22Rv1 (cell line): ENCODE data around the gene DCST2.

Source experiments
- H3K27ac ChIP-seq: fragments of 450-650 bp; 2 replicates; pipeline ENCODE4 v1.5.1; 2017
- ZFX ChIP-seq: fragments of 450-650 bp; IDR thresholded peaks from 2 replicates; pipeline ENCODE4 v1.6.1; 2017; ENCODE audit warnings: antibody characterized with exemption, borderline replicate concordance
- TF ChIP-seq, protein P1 (sequence below): fragments of 450-650 bp; IDR thresholded peaks from 2 replicates; pipeline ENCODE4 v1.5.1; 2017; ENCODE audit warnings: mild to moderate bottlenecking

Gene DCST2

GRCh38 chr1:155038602-155039307, 5.2 kb upstream of the DCST2 start:
- H3K27ac ChIP-seq = peak overlapping the region; percentile 82
- no peak for TF ChIP-seq ZFX
- TF ChIP-seq, protein P1, sequence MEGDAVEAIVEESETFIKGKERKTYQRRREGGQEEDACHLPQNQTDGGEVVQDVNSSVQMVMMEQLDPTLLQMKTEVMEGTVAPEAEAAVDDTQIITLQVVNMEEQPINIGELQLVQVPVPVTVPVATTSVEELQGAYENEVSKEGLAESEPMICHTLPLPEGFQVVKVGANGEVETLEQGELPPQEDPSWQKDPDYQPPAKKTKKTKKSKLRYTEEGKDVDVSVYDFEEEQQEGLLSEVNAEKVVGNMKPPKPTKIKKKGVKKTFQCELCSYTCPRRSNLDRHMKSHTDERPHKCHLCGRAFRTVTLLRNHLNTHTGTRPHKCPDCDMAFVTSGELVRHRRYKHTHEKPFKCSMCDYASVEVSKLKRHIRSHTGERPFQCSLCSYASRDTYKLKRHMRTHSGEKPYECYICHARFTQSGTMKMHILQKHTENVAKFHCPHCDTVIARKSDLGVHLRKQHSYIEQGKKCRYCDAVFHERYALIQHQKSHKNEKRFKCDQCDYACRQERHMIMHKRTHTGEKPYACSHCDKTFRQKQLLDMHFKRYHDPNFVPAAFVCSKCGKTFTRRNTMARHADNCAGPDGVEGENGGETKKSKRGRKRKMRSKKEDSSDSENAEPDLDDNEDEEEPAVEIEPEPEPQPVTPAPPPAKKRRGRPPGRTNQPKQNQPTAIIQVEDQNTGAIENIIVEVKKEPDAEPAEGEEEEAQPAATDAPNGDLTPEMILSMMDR = no peak

DNA sequence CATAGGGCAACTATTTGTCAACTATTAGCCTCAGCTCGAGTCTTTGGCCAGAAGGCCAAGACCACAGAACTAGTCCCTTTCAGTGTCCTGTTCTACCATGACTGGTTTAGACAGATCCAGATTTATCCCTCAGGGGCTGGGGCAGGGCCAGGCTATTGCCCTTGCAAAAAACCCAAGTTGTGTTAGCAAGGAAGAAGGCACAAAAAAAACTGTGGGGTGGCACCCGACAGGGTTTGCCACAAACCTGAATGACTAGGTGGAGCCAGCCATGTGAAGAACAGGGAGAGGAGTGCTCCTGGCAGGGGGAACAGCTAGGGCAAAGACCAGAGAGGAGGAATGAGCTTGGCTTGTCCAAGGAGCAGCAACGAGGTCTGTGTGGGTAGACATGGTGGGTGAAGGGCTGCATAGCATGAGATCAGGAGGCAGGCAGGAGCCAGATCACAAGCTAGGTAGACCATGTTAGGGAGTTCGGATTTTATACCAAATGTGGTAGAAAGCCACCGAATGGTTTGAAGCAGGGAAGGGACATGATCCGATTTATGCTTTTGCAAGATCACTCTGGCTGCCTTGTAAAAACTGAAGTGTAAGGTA, 4.4 kb upstream of the DCST2 start:
- peak overlapping the region; percentile 82 for H3K27ac ChIP-seq
- TF ChIP-seq, protein P1 = no peak
- no peak for TF ChIP-seq ZFX

DNA sequence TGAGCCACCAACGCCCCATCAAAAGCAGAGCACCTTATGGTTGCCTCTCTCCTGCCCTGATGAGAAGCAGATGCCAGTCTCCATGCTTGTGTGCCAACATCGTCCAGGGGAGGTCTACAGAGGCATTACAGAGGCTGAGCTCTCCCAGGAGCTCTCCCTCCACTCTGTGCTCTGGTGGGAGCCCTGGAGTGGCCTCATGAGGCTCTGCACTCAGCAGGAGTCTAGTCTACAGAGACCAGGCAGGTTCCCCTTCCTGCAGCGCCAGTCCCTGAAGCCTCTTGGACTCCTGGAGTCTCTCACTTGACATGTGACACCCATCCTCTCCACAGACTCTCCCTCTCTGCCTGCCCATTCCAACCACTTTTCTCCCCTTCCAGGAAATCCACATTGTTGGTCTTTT, 3.5 kb upstream of the DCST2 start:
- TF ChIP-seq, protein P1 = no peak
- TF ChIP-seq ZFX = no peak
- no peak overlapping the region for H3K27ac ChIP-seq

DNA sequence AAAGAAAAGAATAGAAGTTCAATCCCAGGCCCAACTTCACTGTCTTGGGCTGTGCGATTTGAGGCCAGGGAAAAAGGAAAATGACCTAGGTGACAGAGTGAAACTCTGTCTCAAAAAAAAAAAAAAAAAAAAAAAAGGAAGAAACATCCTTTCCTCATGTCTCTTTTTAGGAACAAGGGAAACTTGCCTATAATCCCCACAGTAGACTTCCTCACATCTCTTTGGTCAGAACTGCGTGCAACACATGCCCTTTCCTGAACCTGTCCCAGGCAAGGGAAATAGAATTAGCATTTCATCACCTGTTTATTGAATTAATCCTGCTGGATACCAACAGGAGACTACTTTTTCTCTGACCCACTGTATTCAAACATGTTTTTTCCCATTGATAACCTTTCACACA, 2.4 kb upstream of the DCST2 start:
- H3K27ac ChIP-seq = no peak overlapping the region
- TF ChIP-seq, protein P1 = no peak
- TF ChIP-seq ZFX = no peak

DNA sequence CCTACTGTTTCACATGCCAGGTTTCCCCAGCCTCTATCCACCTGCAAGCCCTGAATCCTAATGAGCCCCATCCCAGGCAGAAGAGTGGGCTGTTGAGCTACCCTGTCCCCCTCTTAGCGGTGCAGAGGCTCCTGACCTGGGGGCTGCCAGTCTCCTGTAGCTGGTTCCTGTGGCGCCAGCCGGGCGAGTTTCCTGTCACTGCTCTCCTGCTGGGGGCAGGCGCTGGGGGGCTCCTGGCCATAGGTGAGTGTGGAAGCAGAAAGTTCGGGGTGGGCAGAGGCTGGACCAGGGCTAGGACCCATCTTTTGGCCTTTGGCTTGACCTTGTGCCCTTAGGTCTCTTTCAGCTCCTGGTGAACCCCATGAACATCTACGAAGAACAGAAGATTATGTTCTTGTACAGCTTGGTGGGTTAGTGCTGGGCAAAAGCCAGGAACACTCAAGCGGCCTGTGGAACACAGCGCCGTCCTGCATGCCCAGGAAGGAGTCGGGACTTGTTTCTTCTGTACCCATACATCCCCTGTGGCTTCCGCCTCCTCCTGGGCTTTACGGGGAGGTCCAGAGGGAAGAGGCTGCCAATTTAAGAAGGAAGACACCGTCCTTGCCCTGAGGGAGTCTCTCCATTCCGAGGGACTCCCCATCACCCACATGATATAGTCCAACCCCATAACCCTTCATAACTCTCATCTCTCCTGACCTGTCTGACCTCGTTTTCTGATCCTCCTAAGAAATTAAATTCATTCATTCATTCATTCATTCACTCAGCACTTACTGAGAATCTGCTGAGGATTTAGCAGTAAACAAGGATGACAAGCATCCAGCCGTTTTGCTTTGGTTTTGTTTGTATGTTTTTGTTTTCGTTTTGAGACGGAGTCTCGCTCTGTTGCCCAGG, 982 bp upstream of the DCST2 start:
- TF ChIP-seq ZFX = no peak
- TF ChIP-seq, protein P1 = no peak
- H3K27ac ChIP-seq = no peak overlapping the region

- TF ChIP-seq, protein P1 = no peak
- no peak for TF ChIP-seq ZFX
- no peak overlapping the region for H3K27ac ChIP-seq
These were observed 695 bp downstream of the DCST2 start for GRCh38 chr1:155032886-155033285.

GRCh38 chr1:155030899-155031298, 2.7 kb downstream of the DCST2 start:
- TF ChIP-seq ZFX = no peak
- TF ChIP-seq, protein P1 = no peak
- no peak overlapping the region for H3K27ac ChIP-seq
